ENCODE results near the gene HNRNPC.

- no peak for TF ChIP-seq HDGF (IDR thresholded peaks at IDR 0.05; ENCODE audit: borderline replicate concordance)
- no peak for TF ChIP-seq SP1 (IDR thresholded peaks at IDR 0.05)
- TF ChIP-seq ARNT (IDR thresholded peaks at IDR 0.05): no peak
- no peak for TF ChIP-seq TARDBP (IDR thresholded peaks at IDR 0.05)
- no peak for TF ChIP-seq FOXA1 (IDR thresholded peaks at IDR 0.05)
- no peak for TF ChIP-seq FOXM1 (IDR thresholded peaks at IDR 0.05; ENCODE audit: borderline replicate concordance)
- TF ChIP-seq ZNF384 (IDR thresholded peaks at IDR 0.05): no peak
- no peak for TF ChIP-seq BHLHE40 (IDR thresholded peaks at IDR 0.05; ENCODE audit: borderline replicate concordance)
- TF ChIP-seq ELF4 (IDR thresholded peaks at IDR 0.05): no peak
- TF ChIP-seq FOXK2 (IDR thresholded peaks at IDR 0.05): no peak
- TF ChIP-seq SUZ12 (IDR thresholded peaks at IDR 0.05): no peak
- no peak for TF ChIP-seq NFRKB (IDR thresholded peaks at IDR 0.05)
These were observed 109.1 kb downstream of the HNRNPC start for GRCh38 chr14:21160061-21160610.
